ENCODE data around the gene NCOR1.

Gene NCOR1

DNA sequence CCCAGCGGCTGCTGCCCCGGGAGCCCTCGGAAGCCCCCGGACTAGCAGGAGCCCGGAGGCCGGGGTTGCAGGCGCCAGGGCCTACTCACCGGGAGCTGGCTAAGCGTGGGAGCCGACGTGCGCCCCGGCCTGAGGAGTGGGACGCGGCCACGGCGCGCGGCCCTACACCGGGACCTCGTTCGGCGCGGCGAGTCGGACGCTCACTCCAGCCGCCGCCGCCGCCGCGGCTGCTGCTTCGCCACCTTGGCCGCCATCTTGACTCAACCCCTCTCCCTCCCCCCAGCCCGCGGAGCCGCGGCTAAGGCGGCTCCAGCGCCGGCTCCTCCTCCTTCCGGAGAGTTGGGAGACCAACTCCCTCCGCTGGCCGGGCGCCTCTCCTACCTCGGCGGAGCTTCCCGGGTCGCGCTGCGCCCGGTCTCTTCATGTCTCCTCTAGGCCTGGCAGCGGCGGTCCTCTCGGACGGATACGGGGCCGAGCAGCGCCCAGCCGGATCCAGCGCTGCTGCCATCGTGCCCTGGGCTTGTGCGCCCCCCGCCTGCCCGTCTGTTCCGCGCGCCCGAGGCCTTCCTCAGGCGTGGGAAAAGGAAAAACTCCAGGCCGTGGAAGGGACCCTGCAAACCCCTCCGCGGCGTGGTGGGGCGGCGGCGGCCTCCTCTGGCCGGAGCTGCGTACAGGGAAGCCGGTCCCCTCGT is at the start of gene NCOR1:
TSS of gene NCOR1 (minus strand) at position 262 of the 692 bp plus-strand sequence. CDS start 20,965 bp downstream, outside the sequence.
- TF ChIP-seq, protein P1, sequence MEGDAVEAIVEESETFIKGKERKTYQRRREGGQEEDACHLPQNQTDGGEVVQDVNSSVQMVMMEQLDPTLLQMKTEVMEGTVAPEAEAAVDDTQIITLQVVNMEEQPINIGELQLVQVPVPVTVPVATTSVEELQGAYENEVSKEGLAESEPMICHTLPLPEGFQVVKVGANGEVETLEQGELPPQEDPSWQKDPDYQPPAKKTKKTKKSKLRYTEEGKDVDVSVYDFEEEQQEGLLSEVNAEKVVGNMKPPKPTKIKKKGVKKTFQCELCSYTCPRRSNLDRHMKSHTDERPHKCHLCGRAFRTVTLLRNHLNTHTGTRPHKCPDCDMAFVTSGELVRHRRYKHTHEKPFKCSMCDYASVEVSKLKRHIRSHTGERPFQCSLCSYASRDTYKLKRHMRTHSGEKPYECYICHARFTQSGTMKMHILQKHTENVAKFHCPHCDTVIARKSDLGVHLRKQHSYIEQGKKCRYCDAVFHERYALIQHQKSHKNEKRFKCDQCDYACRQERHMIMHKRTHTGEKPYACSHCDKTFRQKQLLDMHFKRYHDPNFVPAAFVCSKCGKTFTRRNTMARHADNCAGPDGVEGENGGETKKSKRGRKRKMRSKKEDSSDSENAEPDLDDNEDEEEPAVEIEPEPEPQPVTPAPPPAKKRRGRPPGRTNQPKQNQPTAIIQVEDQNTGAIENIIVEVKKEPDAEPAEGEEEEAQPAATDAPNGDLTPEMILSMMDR (IDR thresholded peaks at IDR 0.05; ENCODE audit: insufficient read depth, low read depth, low read length, missing control alignments), result peak; percentile 37
- peak within 1 kb of the TSS; percentile 84 for H3K4me3 ChIP-seq (ENCODE audit: low read length)
- DNase-seq (ENCODE audit: low read depth), result peak; percentile 96

DNA sequence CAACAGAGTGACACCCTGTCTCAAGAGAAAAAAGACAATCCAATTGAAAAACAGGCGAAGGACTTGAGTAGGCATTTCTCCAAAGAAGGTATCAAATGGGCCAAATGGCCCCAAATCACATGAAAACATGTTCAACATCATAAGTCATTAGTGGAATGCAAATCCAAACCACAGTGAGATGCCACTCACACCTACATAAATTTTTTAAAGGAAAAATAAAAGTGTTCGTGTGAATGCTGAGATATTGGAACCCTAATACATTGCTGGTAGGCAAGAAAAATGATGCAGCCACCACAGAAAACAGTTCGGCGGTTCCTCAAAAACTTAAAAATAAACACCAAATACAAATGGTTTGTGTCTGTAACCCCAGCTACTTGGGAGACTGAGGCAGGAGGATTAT is 46.9 kb upstream of the NCOR1 start:
- no peak overlapping the region for H3K4me3 ChIP-seq (ENCODE audit: low read length)
- no peak for DNase-seq (ENCODE audit: low read depth)
- TF ChIP-seq, protein P1 (IDR thresholded peaks at IDR 0.05; ENCODE audit: insufficient read depth, low read depth, low read length, missing control alignments), result no peak

GRCh38 chr17:16261049-16261448 is 45.7 kb upstream of the NCOR1 start:
- DNase-seq (ENCODE audit: low read depth), result no peak
- TF ChIP-seq, protein P1 (IDR thresholded peaks at IDR 0.05; ENCODE audit: insufficient read depth, low read depth, low read length, missing control alignments), result no peak
- H3K4me3 ChIP-seq (ENCODE audit: low read length), result no peak overlapping the region

- no peak overlapping the region for H3K4me3 ChIP-seq (ENCODE audit: low read length)
- no peak for DNase-seq (ENCODE audit: low read depth)
- TF ChIP-seq, protein P1 (IDR thresholded peaks at IDR 0.05; ENCODE audit: insufficient read depth, low read depth, low read length, missing control alignments), result no peak
Observed at GRCh38 chr17:16259926-16260325, 44.6 kb upstream of the NCOR1 start.

DNA sequence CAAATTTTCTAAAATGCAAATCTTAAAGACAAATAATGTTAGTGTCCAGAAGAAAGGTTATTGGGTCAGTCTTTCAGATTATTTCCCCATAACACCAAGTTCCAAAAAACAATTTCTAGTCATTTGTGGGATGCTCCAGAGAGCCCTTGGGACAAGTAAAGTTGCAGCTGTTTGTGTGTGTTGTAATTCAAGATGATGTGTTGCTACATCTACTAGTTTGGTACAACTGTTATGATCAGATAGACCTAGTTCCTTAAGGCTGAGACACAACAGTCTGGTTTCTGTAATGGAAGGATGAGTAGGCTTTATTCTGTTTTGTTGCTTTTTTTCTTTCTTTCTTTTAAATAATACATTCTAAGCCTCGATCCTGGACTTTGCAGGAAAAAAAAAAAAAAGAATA is 43.6 kb upstream of the NCOR1 start:
- TF ChIP-seq, protein P1 (IDR thresholded peaks at IDR 0.05; ENCODE audit: insufficient read depth, low read depth, low read length, missing control alignments), result no peak
- H3K4me3 ChIP-seq (ENCODE audit: low read length), result no peak overlapping the region
- no peak for DNase-seq (ENCODE audit: low read depth)

- TF ChIP-seq, protein P1 (IDR thresholded peaks at IDR 0.05; ENCODE audit: insufficient read depth, low read depth, low read length, missing control alignments), result no peak
- no peak overlapping the region for H3K4me3 ChIP-seq (ENCODE audit: low read length)
- DNase-seq (ENCODE audit: low read depth), result no peak
Observed at GRCh38 chr17:16255481-16255921, 40.2 kb upstream of the NCOR1 start.
